HepG2 (cell line): ENCODE results near the gene MTMR3. TPM values are rescaled to one million over a fixed set of nuclear protein-coding genes. Genes with fewer than 3 reads are reported as not detected.

Experiments
- ATAC-seq: fragments of 200-7000 bp; cut with Tn5 transposase; 3 replicates; pipeline ENCODE4 v1.9.1; 2020; ENCODE audit warnings: mild to moderate bottlenecking, moderate library complexity
- BruUV-seq: library from RNA; stranded (reverse); fragments of 400-500 nt; replicated peaks from 2 replicates; lab custom pipeline; 2021; lab: Mats Ljungman, UMichigan
- CTCF ChIA-PET: fragments of 300-600 bp; formaldehyde crosslinking; extraction: SDS; loops from one replicate; lab custom pipeline; 2021; ENCODE audit warnings: low total read pairs, inconsistent platforms, low intra/inter-chr PET ratio; lab: Yijun Ruan, JAX
- POLR2A ChIA-PET: fragments of 350-600 bp; sonication (Branson Sonifier 250); formaldehyde crosslinking; loops from one replicate; lab custom pipeline; 2020; ENCODE audit warnings: antibody characterized with exemption, inconsistent platforms; lab: Yijun Ruan, JAX
- DNase-seq: peaks from one replicate; pipeline ENCODE4 v3.0.0-alpha.2; 2015; ENCODE audit warnings: low spot score
- FAIRE-seq: peaks from 3 replicates; lab custom pipeline; 2011; peaks lifted over from hg19 to GRCh38; lab: Jason Lieb, UNC
- H2AFZ ChIP-seq: one replicate; pipeline ENCODE4 v1.6.1; 2011; ENCODE audit warnings: low read length, inconsistent platforms
- H3K27ac ChIP-seq: fragments of 300-600 bp; 3 replicates; pipeline ENCODE4 v1.8.0; 2011; ENCODE audit warnings: mixed run types, mild to moderate bottlenecking, mixed read lengths, low read length, inconsistent platforms; ENCODE audit not compliant: insufficient read depth; ENCODE audit errors: extremely low read length
- H3K27me3 ChIP-seq, 2 experiments: fragments of 200-600 bp in 1 of 2; 2 replicates in 1 of 2; 3 replicates in 1 of 2; pipeline versions ENCODE4 v1.6.0 to v1.8.0; 2011; ENCODE audit warnings: low read length in 2 of 2, mild to moderate bottlenecking in 2 of 2, moderate library complexity in 2 of 2, inconsistent platforms in 1 of 2; ENCODE audit not compliant: insufficient read depth in 2 of 2, control insufficient read depth in 1 of 2
- H3K36me3 ChIP-seq, 2 experiments: fragments of 200-600 bp in 1 of 2; replicated peaks in 1 of 2; 2 replicates in 1 of 2; 3 replicates in 1 of 2; pipeline versions ENCODE4 v1.5.1 to v1.8.0; 2011; ENCODE audit warnings: low read length in 2 of 2, inconsistent platforms in 1 of 2; ENCODE audit not compliant: insufficient read depth in 2 of 2, control insufficient read depth in 1 of 2
- H3K4me1 ChIP-seq: 2 replicates; pipeline ENCODE4 v1.5.1; 2012; ENCODE audit warnings: low read length, inconsistent platforms; ENCODE audit not compliant: insufficient read depth
- H3K4me2 ChIP-seq: 2 replicates; pipeline ENCODE4 v1.6.0; 2011; ENCODE audit warnings: low read depth, low read length, inconsistent platforms
- H3K4me3 ChIP-seq, 3 experiments: fragments of 200-600 bp in 1 of 3; sonication (generic), shearing (Covaris generic) in 1 of 3; replicated peaks in 1 of 3; 2 replicates each; pipeline ENCODE4 v1.5.1; 2011 to 2016; ENCODE audit warnings: low read length in 3 of 3, inconsistent platforms in 2 of 3, low read depth in 2 of 3, mild to moderate bottlenecking in 2 of 3, control low read depth in 1 of 3, mixed read lengths in 1 of 3; ENCODE audit not compliant: insufficient read depth in 1 of 3
- H3K79me2 ChIP-seq: one replicate; pipeline ENCODE4 v1.6.1; 2011; ENCODE audit warnings: low read length, inconsistent platforms; ENCODE audit not compliant: insufficient read depth
- H3K9ac ChIP-seq: 2 replicates; pipeline ENCODE4 v1.6.0; 2011; ENCODE audit warnings: mild to moderate bottlenecking, low read depth, low read length, inconsistent platforms; ENCODE audit not compliant: insufficient read depth
- H3K9me3 ChIP-seq: 2 replicates; pipeline ENCODE4 v1.5.1; 2012; ENCODE audit warnings: mild to moderate bottlenecking, low read length
- H4K20me1 ChIP-seq: 2 replicates; pipeline ENCODE4 v1.6.0; 2011; ENCODE audit warnings: inconsistent platforms, mild to moderate bottlenecking, low read length, moderate library complexity; ENCODE audit not compliant: insufficient read depth
- DMTF1 ChIP-seq: sonication (generic); formaldehyde crosslinking; IDR thresholded peaks from 2 replicates; pipeline ENCODE4 v1.4.0; 2020; ENCODE audit warnings: mild to moderate bottlenecking, missing genetic modification reagents
- KDM1A ChIP-seq: IDR thresholded peaks from 2 replicates; pipeline ENCODE4 v1.6.1; 2016; ENCODE audit warnings: missing compliant biosample characterization
- NCOA1 ChIP-seq: sonication (generic); formaldehyde crosslinking; IDR thresholded peaks from 2 replicates; pipeline ENCODE4 v1.9.0; 2021; ENCODE audit warnings: missing genetic modification reagents
- PAWR ChIP-seq: sonication (generic); formaldehyde crosslinking; IDR thresholded peaks from 2 replicates; pipeline ENCODE4 v1.4.0; 2020; ENCODE audit warnings: missing genetic modification reagents, mild to moderate bottlenecking, borderline replicate concordance
- ZNF282 ChIP-seq: fragments of 450-650 bp; IDR thresholded peaks from 2 replicates; pipeline ENCODE4 v1.6.1; 2018; ENCODE audit not compliant: partially characterized antibody
- ZNF33B ChIP-seq: sonication (generic); formaldehyde crosslinking; IDR thresholded peaks from 2 replicates; pipeline ENCODE4 v1.5.1; 2020; ENCODE audit warnings: mild to moderate bottlenecking, missing genetic modification reagents
- ZNF468 ChIP-seq: sonication (generic); formaldehyde crosslinking; IDR thresholded peaks from 2 replicates; pipeline ENCODE4 v1.8.0; 2022; ENCODE audit warnings: mild to moderate bottlenecking, moderate library complexity, missing genetic modification reagents
- ZNF792 ChIP-seq: IDR thresholded peaks from 2 replicates; pipeline ENCODE4 v1.6.1; 2016
- WGBS: methylation state at CpG from one replicate; pipeline ENCODE4 v1.1.6; 2017; ENCODE audit warnings: low lambda C conversion rate; 5-methylcytosine and 5-hydroxymethylcytosine counted together
- in situ Hi-C: cut with HindIII; loops from 2 replicates; pipeline ENCODE4 v1.10.0; 2017; ENCODE audit warnings: low pct_unique_long_range_greater_than_20kb; ENCODE audit not compliant: extremely low pct_ligation_motif_present
- intact Hi-C: fragments of 100-400 bp; cut with micrococcal nuclease; formaldehyde crosslinking; loops from one replicate; pipeline ENCODE4 v1.10.0; 2022; ENCODE audit not compliant: unreplicated experiment
- polyA plus RNA-seq, 8 experiments: library from polyadenylated mRNA; depleted of rRNA in 3 of 8; stranded (reverse) in 7 of 8; unstranded in 1 of 8; fragments of >200 nt; fragmentation: Illumina TruSeq in 4 of 8; extraction: Trizol in 4 of 8; gene quantifications; 2 replicates each; pipeline versions ENCODE4 v1.2.1 to v1.2.3, GENCODE V29; 2011 to 2016; ENCODE audit warnings: low read depth in 4 of 8, missing spikeins in 1 of 8, mixed read lengths in 1 of 8; ENCODE audit not compliant: insufficient read depth in 1 of 8
- total RNA-seq, 5 experiments: library from RNA; depleted of rRNA; stranded (reverse); fragments of >200 nt; fragmentation: Illumina TruSeq; extraction: Trizol; gene quantifications; 2 replicates each; pipeline ENCODE4 v1.2.3, GENCODE V29; 2016; ENCODE audit warnings: low read depth in 1 of 5

The MTMR3 gene
- total and polyA plus RNA-seq, 2 of the 13 experiments (the other 11 are each of a cell fraction or from before 2014, with no cell fraction given) = 12.6 to 24.8 TPM

GRCh38 chr22:29936186-29936585 is 53.2 kb downstream of the MTMR3 start:
- ChIA-PET CTCF (no interaction called here), POLR2A (no interaction called here)
- H3K4me2 ChIP-seq = no peak overlapping the region
- peaks cover 25% of the 10 kb centered on the region for H3K79me2 ChIP-seq
- H3K27ac ChIP-seq = no peak overlapping the region
- H4K20me1 ChIP-seq = peaks cover 6% of the 10 kb centered on the region
- H3K27me3 ChIP-seq = no peaks in the 10 kb centered on the region
- DNase-seq = no peak
- no TSS peak for BruUV-seq
- H3K4me1 ChIP-seq = no peaks in the 10 kb centered on the region
- in situ Hi-C loops (no loop called here), intact Hi-C loops (no loop called here)
- no peak for ATAC-seq
- FAIRE-seq = no peak
- 97% methylated on average over 1 of the region's 1 CpG for WGBS
- H3K9ac ChIP-seq = no peak overlapping the region
- TF ChIP-seq PAWR (CRISPR knock-in tag) (no peak), ZNF282 (no peak), ZNF792 (CRISPR knock-in tag) (no peak), ZNF33B (CRISPR knock-in tag) (no peak), NCOA1 (CRISPR knock-in tag) (no peak), DMTF1 (no peak), KDM1A (no peak), ZNF468 (CRISPR knock-in tag) (no peak)
- H3K4me3 ChIP-seq = no peak overlapping the region
- H3K36me3 ChIP-seq = no peaks in the 10 kb centered on the region
- no peaks in the 10 kb centered on the region for H3K9me3 ChIP-seq
- H2AFZ ChIP-seq = no peak overlapping the region
